Measurements from ENCODE around the gene BEST3.
A peak's percentile ranks its signal among the peaks of the same experiment; 100 is the strongest.
"Not testable (repeated sequence)": the region's sequence is repeated elsewhere in the genome, so short reads cannot be mapped to it uniquely, and the experiment has no call there.

BEST3 gene

DNA sequence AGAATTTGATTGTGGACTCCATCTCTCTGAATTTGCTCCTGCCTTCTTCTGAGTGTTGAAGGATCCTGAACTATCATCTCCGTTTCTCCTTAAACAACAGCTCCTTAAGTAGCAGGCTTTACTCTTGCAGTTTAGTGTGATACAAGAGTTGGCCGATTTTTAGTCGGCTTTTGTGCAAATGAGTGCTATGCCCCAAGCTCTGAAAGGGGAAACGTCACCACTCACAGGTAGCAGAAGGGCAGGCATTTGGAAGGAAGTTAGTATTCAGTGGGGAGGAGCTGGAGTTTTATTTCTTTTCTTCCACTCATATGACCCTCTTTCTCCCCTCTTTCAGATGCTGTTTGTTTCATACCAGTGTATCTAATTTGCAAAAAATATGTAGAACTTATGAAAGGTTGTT lies 51.9 kb downstream of the BEST3 start:
- DNase-seq, result no peak

DNA sequence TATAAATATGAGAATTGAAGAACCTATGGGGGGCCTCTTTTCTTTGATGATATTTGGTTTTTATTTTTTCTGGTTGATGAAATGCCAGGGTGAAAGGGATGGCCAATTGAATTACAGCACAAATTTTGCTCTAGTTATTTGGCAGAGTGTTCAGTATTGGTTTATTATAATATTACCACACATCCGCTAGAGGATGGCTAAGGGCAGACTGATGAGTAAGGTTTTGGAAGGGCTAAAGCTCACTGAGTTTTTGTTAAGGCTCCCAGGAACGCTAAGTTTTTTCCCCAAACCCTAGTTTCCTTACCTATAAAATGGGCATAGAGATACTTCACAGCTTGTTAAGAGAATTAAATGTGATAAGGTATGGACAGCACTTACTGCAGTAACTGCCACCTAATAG lies 54.1 kb downstream of the BEST3 start:
- DNase-seq, result no peak

DNA sequence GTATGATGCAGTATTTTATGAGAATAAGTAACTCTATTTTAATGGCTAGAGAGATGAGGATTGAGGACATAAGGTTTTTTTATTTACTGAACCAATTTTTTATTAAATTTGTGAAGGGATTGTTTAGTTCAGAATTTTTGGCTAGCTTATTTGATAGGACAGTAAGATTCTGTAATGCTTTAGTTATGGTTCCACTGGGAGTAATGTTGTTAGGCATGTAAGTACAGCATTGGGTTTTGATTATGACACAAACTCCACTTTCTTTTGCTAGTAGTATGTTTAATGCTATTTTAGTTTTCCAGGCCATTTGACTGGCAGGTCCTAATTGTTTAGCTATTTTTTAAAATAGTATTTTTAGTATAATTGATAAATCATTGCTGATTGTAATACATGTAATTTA lies 54.6 kb downstream of the BEST3 start:
- DNase-seq, result no peak

DNA sequence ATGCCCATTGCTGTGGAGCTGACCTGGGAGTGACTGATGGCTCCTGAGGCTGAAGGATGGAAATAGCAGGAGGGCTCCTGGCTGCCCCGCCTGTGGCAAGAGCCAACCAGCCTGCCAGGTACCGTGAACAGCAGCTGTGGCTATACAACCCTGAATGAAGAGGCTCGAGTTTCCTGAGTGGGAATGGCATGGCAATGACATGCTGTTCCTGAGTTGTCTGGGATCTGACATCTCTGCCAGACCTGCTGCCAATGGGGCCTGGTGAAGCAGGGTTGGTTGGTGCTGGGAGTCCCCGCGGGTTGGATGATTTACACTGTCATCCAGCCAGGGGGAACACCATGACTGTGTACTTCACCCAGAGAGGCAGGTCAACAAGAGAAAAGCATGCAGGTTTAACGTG lies 56.6 kb downstream of the BEST3 start:
- no peak for DNase-seq

DNA sequence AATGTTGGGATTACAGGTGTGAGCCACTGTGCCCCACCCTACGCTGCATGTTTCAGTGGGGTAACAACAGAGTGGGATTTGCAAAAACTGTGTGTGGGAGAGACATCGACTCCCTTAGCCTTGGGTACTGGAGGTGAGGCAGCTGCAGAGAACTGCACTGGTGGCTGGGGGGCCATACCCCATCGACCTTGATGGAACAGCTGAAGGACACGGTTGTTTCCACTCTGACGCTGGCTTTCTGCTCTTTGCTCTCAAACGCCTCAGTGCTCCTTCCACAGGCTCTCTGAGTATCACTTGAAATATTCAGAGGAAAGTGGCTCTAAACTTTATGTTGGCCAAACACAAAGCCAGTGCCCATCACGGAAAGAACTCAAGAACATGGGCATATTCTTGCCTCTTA lies 57.6 kb downstream of the BEST3 start:
- no peak for DNase-seq

DNA sequence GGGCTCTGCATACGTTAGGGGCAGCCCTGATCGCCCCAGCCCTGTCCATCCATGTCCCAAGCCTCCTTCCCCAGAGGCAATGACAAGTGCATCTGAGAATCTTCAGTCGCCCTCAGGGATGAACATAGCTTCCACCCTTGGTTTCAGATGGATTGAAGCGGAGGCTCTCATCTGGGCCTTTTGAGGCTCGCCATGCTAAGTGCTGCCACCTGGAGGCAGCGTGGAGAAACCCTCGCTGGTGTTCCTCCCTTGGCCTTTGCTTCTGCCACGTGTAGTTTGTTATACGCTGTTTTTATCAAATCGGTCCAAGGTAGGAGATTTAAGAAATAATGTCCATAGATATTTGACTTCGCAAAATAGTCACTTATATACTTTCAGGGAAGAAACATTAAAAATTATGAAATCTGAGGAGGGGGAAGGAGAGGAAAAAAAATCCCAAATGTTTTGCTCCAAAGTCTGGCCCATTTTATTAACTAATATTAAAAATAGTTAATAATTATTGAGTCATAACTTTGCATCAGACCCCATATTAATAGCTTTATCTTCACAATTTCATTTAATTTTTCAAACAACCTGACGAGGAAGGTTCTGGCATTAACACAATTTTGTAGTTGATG lies 59.6 kb downstream of the BEST3 start:
- peak; percentile 30 to 51 for DNase-seq

DNA sequence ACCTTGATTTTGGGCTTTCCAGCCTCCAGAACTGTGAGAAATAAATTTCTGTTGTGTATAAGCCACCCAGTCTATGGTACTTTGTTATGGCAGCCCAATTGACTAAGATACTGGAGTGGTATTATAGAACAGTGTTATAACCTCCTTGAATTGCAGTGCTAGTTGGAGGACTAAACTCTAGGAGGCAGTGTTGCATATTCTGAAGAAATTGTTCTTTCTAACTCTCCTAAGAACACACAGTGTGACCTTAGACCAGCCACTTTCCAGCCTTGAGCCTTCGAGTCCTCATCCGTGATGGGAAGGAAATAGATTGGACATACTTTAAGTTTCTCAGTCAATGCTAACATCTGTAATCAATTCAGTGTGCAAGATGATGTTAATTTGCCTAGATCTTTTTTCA lies 66.0 kb downstream of the BEST3 start:
- peak in 1 of 2 experiments; percentile 11 for DNase-seq

DNA sequence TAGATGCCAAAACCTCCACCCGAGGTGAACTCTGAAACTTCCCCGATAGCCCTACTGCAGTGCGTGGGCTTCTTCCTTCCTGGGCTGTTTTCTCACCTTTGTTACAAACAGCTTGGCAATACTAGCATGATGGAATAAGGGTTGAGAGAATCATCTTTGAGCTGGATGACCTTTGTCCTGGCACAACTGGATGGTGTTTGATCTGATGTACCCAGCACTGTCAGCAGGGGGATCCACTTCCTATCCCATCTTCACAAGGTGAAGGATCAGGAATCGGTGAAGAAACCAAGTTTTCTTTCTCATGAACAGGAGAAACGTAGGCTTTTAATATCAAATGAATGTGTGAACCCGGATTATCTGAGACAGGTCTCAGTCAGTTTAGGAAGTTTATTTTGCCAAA lies 68.9 kb downstream of the BEST3 start:
- DNase-seq, result peak in 1 of 2 experiments; percentile 27

DNA sequence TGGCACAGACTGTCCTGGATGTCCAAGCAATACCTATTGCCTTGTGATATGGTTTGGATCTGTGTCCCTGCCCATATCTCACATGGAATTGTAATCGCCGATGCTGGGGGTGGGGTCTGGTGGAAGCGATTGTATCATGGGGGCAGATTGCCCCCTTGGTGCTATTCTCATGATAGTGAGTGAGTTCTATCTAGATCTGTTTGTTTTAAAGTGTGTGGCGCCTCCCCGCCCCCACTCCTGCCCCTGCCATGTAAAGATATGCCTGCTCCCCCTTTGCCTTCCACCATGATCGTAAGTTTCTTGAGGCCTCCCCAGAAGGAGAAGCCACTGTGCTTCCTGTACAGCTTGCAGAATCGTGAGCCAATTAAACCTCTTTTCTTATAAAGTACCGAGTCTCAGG lies 71.6 kb downstream of the BEST3 start:
- no peak for DNase-seq

DNA sequence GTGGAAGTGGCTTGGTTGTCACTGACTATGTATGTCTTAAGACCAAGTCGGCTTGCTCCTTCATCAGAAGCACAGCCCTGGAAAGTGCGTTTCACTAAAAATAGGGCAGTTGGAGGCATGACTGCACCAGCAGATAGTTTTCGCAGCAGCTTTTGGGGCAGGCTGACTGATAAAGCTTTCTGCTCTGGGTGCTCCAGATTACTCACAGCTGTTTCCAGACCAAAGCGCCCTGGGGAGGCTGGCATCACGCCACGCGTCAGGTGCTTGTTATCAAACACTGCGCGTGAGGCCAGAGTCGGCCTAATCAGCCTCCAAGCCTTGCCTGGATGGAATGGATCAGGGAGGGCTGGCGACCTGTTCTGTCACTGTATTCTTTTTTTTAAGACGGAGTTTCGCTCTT lies 75.1 kb downstream of the BEST3 start:
- DNase-seq, result no peak

DNA sequence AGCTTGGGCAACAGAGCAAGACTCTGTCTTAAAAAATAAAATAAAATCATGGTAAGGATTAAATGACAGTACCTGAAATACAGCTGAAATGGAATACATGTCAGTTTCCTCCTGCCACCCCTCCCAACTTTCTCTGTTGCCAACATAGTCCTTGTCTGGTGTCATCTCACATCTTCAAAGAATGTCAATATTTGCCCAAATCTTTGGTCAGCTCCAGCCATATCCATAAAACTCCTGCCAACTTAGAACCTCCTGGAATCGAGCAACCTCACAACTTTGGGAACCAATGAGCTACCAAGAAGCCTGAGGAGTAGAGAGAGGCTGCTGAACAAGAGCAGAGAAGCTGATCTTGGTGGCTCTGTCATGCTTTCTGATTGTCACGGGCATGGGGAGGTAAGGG lies 77.6 kb downstream of the BEST3 start:
- DNase-seq, result no peak

DNA sequence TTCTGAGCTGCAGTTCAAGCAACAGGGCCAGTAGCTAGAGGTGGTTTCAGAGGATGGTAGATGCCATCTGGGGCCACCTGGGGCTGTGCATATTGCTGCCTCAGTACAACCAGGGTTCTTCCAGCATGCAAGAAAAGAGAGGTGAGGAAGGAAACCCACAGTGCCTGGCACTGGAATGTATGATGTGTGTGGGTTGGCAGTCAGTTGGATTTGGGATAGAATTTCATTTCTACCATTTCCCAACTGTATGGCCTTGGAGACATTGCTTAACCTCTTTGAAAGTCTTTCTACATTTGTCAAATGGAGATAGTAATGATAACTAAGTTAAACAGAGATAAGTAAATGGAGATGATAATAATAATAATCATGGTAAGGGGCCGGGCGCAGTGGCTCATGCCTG lies 78.2 kb downstream of the BEST3 start:
- DNase-seq, result no peak

DNA sequence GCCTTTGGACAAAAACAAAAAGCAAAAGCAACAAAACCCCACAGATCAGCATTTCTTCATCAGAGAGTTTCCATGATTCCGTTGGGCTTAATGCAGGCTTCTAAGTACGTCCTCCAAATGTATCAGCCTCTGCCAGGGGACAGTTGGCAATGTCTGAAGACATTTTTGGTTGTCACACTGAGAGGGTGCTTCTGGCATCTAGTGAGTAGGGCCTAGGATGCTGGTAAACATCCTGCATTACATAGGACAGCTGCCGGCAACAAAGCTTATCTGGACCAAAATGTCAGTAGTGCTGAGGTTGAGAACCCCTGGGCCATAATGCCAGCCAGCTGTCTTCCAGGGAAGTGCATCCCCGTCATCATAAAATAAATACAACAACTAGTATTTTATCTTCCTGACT lies 79.0 kb downstream of the BEST3 start:
- no peak for DNase-seq

DNA sequence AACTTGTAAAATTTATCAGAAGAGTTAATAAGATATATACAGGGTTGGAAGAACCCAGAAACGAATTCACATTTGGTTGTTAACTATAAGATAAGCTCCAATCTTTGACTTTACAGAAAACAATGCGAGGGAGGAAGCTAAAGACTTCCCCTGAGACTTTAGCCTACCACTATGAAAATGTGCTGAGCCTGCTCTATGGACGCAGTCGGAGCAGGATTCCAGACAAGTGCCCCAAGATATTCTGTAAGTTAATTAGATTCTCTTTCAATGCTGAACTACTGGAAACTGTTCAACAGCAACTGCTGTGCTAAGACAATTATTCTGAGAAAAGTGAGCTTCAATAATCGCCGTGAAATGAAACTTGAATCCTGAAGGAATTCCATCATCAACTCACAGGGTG lies 80.1 kb downstream of the BEST3 start:
- DNase-seq, result no peak

DNA sequence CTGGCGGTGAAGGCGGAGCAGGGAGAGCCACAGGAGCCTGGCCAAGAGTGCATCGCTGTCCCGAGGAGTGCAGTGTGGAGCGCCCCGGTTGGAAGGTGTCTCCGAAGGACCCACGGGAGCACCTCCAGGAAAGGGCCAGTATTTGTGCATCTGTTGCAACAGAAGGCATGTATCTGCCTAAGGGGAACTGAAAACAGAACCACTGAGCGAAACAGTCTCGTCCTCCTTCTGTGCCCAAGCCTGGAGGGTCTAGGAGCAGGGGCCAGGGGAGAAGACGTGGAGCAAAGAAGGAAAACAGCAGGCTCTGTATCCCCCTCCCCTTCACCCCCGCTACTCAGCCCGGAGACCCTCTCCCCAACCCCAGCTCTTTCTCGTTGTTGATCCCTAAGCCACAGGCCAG lies 83.1 kb downstream of the BEST3 start:
- no peak for DNase-seq

DNA sequence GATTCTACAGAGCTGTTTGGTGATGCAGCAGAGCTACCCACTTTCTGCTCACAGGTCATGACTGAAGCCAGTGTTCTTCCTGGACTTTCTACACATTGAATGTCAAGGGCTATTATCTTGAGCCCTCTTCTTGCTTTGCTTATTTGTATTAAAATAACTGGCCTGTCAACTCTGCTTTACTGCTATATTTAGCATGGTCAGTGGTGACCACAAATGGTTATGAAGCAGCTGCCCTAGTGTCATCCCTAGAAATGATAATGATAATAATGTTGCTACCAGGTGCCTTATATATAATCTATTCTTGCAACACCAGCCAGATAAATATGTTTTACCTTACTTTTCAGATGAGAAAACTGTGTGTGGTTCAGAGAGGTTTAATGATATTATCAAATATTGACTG lies 85.8 kb downstream of the BEST3 start:
- DNase-seq, result no peak

DNA sequence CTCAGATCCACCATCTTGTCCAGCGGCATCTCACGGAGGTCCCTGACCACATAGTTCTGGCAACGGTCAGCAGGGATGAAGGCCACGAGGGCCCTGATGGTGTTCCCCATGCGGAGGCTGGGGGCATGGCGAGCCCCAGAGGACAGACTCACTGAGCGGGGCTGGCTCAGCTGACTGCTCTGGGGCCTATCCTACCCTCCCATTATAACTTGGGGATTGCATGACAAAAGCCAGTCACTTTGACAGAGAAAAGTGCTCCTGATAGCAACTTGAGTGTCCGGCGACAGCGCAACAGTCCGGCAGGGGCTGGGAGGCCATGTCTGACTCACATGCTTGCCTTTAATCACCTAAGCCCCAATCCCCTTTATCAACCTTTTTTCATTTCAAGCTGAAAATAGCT lies 88.4 kb downstream of the BEST3 start, which contains the start of gene LRRC10:
TSS of gene LRRC10 (minus strand) at position 179 of the 400 bp plus-strand sequence. CDS start at position 110, 69 bp downstream.
- no peak for DNase-seq

DNA sequence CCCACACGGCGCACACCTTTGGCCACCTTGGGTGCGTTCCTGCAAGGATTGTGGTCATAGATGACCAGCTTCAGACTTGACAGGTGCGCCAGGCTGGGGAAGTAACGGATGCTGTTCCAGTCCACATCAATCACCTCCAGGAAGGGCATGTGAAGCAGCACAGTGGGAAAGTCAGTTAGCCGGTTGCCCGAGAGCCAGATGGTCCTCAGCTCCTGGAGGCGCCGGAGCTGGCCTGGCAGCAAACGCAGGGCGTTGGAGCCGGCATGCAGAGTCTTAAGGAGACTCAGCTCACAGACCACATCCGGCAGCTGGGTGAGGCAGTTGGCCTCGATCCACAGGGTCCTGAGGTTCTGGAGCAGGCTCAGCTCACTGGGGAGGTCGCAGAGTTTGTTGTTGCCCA lies 89.0 kb downstream of the BEST3 start:
- DNase-seq, result no peak

DNA sequence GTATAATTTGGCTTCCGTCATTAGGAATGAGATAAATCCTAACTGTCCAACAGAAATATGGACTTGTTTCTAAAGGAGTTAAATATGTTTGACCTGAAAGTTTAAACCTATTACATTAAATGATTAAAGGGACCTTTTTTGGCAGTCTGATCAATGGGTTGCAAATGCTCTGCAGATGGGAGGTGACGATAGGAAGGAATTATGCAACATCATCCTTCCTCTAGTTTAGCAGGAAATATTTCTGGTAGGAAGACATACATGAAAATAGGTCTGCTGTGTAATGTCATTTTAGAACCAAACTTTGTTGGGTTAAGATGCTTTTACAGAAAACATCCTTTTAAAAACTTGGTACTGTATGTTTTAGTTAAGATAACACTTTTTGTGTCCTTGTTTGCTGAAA lies 91.0 kb downstream of the BEST3 start:
- no peak for DNase-seq

DNA sequence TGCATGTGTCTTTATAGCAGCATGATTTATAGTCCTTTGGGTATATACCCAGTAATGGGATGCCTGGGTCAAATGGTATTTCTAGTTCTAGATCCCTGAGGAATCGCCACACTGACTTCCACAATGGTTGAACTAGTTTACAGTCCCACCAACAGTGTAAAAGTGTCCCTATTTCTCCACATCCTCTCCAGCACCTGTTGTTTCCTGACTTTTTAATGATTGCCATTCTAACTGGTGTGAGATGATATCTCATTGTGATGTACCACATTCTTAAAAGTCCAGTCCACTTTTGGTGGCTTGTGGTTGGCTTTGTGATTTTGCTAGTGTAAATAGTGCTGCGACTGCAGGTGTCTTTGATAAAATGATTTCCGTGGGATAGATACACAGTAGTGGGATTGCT lies 94.8 kb downstream of the BEST3 start:
- not testable (repeated sequence) for DNase-seq

All from SW 1271 (cell line).